ENCODE data around the gene DIRAS3.

- no peak for TF ChIP-seq CTCF (IDR thresholded peaks at IDR 0.05)
- TF ChIP-seq POLR2A (IDR thresholded peaks at IDR 0.05), result no peak
These were observed 52.7 kb downstream of the DIRAS3 start for GRCh38 chr1:67997746-67998145.
